OCI-LY7 (cell line): ENCODE data around the gene UQCC3.

Experiments
- CTCF ChIP-seq: fragments of 200-600 bp; sonication (generic); conservative IDR thresholded peaks from 2 replicates; pipeline ENCODE4 v1.5.1; 2014; ENCODE audit warnings: mild to moderate bottlenecking, antibody characterized with exemption, low read length, moderate library complexity, mixed read lengths
- EZH2phosphoT487 ChIP-seq: fragments of 200-600 bp; sonication (generic); IDR thresholded peaks from 2 replicates; pipeline ENCODE4 v1.6.1; 2018; ENCODE audit warnings: low read depth, borderline replicate concordance, mild to moderate bottlenecking, mixed run types, antibody characterized with exemption, low read length, moderate library complexity, mixed read lengths

DNA sequence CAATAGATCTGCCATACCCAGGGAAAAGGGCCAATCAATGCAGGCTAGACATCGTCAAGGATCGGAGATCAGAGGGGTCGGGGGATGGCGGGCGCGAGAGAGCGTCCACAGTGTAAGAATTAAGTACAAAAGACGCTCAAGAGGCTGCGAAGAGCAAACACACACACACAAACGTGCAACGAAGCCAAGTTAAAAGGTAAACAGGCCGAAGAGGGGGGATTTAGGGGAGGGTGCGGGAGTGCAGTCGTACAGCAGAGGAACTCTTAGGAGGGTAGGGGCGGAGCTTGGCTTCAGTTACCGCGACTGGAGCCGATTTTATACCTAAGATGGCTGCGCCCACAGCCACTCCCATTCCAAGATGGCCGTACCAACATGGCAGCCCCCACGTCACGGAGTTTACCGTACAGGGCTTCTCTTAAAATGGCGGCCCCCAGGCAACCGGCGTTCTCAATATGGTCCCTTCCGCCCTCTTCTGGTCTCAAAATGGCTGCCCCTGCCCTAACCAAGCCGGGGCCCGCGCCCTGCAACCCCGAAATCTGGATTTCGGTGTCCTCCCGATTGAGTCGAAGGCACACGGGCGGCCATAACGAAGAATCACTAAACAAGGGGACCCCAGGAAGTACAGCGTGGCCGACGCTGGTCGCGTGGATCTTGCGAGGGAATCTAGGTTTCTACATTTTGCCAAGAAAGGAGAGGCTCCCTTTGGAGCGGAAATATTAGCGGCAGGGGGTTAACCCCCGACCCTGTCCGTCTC lies 38.0 kb downstream of the UQCC3 start:
- TF ChIP-seq CTCF: no peak
- TF ChIP-seq EZH2phosphoT487: no peak
